Choroid plexus epithelial cell (primary cell): ENCODE results near the gene PIM3.

Experiments
- DNase-seq: peaks from one replicate; pipeline ENCODE4 v3.0.0-alpha.2; 2010; ENCODE audit warnings: low read depth
- H3K4me3 ChIP-seq: 2 replicates; pipeline ENCODE4 v1.5.1; 2011; ENCODE audit warnings: low read depth, mild to moderate bottlenecking, control low read depth, low read length, moderate library complexity
- TF ChIP-seq, protein P1 (sequence below): conservative IDR thresholded peaks from 2 replicates; pipeline ENCODE4 v1.5.1; 2011; ENCODE audit warnings: low read depth, mild to moderate bottlenecking, control low read depth, inconsistent platforms, low read length, moderate library complexity

Gene PIM3

DNA sequence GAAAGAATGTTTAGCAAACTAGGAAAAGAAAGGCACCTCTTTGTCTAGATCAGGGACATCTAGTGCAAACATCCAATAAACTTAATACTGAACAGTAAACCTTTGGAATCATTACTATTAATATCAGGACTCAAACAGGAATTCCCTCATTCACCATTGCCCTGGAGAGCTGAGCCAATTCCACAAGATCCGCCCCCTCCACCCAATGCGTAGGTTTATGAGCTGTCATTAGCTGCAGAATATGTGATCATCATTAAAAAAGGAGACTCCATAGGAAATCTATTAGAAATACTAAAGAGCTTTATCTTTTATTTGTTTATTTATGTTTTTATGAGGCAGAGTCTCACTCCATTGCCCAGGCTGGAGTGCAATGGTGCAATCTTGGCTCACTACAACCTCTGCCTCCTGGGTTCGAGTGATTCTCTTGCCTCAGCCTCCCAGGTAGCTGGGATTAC lies 46.5 kb downstream of the PIM3 start:
- no peak overlapping the region for H3K4me3 ChIP-seq
- TF ChIP-seq, protein P1, sequence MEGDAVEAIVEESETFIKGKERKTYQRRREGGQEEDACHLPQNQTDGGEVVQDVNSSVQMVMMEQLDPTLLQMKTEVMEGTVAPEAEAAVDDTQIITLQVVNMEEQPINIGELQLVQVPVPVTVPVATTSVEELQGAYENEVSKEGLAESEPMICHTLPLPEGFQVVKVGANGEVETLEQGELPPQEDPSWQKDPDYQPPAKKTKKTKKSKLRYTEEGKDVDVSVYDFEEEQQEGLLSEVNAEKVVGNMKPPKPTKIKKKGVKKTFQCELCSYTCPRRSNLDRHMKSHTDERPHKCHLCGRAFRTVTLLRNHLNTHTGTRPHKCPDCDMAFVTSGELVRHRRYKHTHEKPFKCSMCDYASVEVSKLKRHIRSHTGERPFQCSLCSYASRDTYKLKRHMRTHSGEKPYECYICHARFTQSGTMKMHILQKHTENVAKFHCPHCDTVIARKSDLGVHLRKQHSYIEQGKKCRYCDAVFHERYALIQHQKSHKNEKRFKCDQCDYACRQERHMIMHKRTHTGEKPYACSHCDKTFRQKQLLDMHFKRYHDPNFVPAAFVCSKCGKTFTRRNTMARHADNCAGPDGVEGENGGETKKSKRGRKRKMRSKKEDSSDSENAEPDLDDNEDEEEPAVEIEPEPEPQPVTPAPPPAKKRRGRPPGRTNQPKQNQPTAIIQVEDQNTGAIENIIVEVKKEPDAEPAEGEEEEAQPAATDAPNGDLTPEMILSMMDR: no peak
- DNase-seq: no peak

DNA sequence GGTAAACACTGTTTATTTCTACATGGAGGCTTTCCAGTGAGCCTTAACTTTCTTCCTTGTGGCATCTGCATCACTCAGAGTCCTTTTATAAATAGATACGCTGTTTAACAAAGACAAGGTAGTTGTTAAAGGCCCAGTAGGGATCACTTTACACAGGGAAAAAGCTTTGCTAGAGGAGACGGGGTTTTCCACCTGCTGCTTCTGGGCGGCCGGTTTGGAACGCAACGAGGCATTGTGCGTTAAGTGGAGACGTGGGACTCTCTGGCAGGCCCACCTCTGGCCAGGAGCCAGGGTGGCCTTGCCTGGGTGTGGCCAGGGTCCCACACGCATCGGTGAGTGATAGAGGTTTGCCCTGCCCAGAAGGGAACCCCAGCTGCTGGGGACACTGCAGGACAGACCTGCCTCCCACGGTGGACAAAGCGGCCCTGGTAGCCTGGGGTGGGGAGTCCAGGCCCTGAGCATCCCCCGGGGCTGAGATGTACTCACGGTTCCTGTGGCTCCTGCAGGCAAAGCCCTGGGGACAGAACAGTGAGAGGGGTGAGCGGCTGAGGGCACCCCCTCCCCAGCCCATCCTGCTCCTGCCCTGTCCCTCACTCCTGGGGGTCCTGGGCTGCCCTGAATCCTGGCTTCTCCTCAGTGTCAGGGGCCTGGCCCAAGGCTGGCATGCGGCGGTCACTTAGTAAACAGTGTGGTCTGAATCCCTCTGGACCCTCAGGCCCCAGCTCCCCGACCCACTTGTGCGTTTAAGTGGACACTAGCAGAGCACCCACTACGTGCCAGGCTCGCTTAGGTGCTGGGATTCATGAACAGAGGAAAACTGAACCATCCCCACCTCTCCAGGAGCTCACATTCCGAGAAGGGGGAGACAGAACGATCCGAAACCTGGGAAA lies 47.8 kb downstream of the PIM3 start:
- TF ChIP-seq, protein P1: no peak
- no peak overlapping the region for H3K4me3 ChIP-seq
- DNase-seq: no peak

GRCh38 chr22:50009251-50009650 lies 48.7 kb downstream of the PIM3 start:
- DNase-seq: no peak
- TF ChIP-seq, protein P1: no peak
- H3K4me3 ChIP-seq: no peak overlapping the region

DNA sequence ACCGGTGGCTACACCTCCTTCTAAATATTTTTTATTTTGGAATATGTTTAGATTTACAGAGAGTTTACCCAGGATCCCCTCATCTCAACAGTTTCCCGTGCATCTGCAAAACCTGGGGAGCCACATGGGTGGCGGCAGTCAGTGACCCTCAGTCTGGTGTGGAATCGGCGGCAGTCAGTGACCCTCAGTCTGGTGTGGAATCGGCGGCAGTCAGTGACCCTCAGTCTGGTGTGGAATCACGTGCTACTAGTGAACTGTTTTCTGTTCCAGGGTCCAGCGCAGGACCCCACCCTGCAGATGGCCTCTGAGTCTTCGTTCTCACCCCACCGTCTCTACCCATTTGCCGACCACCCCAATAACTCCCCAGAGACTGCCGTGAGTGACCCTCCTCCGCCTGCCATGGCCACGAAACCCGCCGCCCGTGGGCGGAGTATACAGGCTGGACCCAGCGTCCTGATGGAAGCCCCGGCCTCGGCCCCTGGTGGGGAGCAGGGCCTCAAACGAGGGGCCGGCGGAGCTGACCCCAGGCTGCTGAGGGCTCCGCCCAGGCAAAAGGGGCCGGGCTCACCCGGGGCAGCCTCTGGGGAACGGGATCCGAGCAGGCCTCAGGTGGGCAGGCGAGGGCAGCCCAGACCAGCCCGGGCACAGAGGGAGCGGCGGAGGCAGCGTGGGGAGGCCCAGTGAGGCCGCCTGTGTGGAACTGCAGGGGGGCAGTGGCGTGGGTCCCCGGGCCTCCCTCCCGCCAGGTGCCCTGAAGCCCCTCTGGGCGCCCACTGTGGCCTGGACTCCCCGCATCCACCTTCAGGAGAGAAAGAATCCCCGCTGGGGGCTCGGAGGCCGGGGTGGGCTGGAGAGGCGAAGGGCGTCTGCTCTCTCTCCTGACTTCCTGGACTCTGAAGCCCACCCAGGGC lies 49.4 kb downstream of the PIM3 start:
- TF ChIP-seq, protein P1: no peak
- DNase-seq: no peak
- no peak overlapping the region for H3K4me3 ChIP-seq

DNA sequence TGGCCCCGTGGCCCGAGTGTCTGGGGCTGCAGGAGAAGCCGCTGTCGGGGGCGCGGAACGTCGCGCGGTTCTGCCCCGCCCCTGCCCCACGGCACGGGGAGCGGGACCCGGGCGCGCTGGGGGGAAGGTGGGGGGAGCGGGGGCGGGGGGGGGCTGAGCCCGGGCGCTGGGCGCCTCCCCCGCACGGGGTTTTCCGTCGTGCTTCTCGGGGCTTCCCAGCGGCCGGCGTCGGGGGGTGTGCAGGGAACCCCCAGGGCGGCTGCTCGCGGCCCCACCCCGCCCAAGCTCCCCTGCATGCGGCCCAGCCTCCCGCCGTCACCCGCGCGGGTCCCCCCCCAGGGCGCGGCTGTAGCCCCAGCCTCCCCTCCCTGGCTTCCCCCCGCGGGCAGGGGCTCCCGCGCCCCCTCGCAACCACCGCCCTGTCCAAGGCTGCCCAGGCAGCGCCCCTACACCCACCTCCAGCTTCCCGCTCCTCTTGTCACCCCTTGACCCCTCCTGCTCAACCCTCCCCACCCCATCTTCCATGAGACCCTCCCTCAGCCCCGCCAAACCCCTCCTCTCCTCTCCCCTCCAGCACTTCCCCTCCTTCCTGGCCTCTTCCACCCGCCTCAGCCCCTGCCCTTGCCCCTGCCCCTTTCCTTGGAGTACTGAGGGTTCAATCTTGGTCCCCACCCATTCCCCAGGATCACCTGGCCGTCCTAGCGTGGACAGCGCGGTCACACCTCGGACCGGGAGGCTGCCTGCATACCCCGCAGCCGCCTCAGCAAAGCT lies 50.3 kb downstream of the PIM3 start:
- TF ChIP-seq, protein P1: no peak
- DNase-seq: no peak
- no peak overlapping the region for H3K4me3 ChIP-seq

- TF ChIP-seq, protein P1: no peak
- no peak for DNase-seq
- H3K4me3 ChIP-seq: no peak overlapping the region
Measured at GRCh38 chr22:50011447-50012210, 51.1 kb downstream of the PIM3 start.
